Esophagus squamous epithelium (tissue), 4 donors: ENCODE data around the gene GPT2.

Source experiments
- CTCF ChIP-seq, 6 experiments: fragments of 450-650 bp in 4 of 6; fragments of 200-600 bp in 2 of 6; sonication (generic) in 2 of 6; IDR thresholded peaks; one replicate each; pipeline ENCODE4 v1.5.1; 2016 to 2019; ENCODE audit warnings: antibody characterized with exemption in 6 of 6, mild to moderate bottlenecking in 4 of 6, moderate library complexity in 4 of 6
- POLR2A ChIP-seq, 4 donors: fragments of 450-650 bp; IDR thresholded peaks; one replicate each; pipeline ENCODE4 v1.6.1; 2017; ENCODE audit warnings: antibody characterized with exemption in 4 of 4, mild to moderate bottlenecking in 4 of 4, moderate library complexity in 3 of 4

DNA sequence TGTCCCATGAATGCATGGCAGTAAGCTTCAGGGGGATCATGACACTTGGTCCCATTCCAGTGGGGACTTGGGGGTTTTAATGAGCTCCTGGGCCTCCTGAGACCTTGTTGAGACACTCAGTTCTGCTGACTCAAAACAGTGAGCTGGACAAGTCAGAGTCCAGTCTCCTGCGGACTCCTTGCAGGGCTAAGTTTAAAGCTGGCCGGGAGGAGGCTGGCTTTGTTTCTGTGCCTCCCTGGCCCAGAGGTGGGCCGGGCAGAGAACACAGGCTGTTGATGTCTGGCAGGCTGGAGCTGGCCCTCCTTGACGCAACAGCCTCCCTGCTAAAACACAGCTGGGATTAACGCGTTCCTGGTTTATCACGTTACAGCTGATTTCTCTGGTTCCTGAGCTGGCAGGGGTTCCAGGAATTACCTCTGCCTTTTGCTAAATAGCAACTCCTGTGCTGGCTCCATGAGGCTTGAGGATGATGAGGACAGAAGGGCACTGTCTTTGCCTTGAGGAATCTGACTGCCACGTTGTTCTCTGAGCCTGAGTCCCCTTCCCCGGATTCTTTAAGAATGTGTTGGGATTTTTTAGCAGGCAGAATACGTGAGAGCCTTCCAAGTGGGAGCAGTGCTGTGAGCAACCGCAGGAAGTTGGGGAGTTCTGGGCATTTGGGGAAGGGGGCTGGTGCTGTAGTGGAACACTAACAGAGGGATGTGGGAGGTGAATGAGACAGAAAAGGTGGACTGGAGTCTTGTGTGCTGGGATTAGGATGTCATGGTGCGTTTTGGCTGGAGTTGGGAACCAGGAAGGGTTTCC is 2.0 kb downstream of the GPT2 start:
- TF ChIP-seq POLR2A (IDR thresholded peaks at IDR 0.05) (peak in 3 of 4 donors; percentile 56 to 69 (median 62)), CTCF (IDR thresholded peaks at IDR 0.05) (no peak)
